ENCODE data around the gene HTRA3. TPM values are rescaled to one million over a fixed set of nuclear protein-coding genes. Genes with fewer than 3 reads are reported as not detected.

Gene HTRA3
- total and polyA plus RNA-seq, 2 of the 4 experiments (the other 2 are of a cell fraction), result 1.3 to 9.5 TPM

- Histone ChIP-seq H2BK20ac (ENCODE audit: low read depth, low read length) (no peak overlapping the region; the same call in 1 of the 2 replicates), H3K18ac (ENCODE audit: low read depth, low read length) (no peak overlapping the region), H2AK9ac (replicated peaks; ENCODE audit: low read depth, low read length, poor library complexity) (no peak overlapping the region), H3K56ac (ENCODE audit: extremely low read depth, insufficient read depth, low read length) (no peak overlapping the region), H3K9ac (ENCODE audit: low read depth, low read length) (no peak overlapping the region), H4K5ac (ENCODE audit: low read depth, low read length) (no peak overlapping the region), H4K91ac (ENCODE audit: insufficient read depth, low read depth, low read length) (no peak overlapping the region), H3K4ac (ENCODE audit: low read depth, low read length) (no peak overlapping the region), H3K4me2 (ENCODE audit: low read depth, low read length) (no peak overlapping the region), H4K20me1 (ENCODE audit: insufficient read depth, low read length) (no peaks in the 10 kb centered on the region), H3K14ac (replicated peaks; ENCODE audit: low read depth, low read length) (peak overlapping the region; percentile 7; the same call in 1 of the 2 replicates), H3K23ac (ENCODE audit: low read depth, low read length) (peak overlapping the region; percentile 29; the same call in 1 of the 2 replicates), H2BK5ac (ENCODE audit: low read depth, low read length, poor library complexity, severe bottlenecking) (no peak overlapping the region), H3K9me3 (ENCODE audit: control insufficient read depth, insufficient read depth, low read length) (no peaks in the 10 kb centered on the region), H3K27me3 (ENCODE audit: control insufficient read depth, insufficient read depth, low read length) (peaks cover 14% of the 10 kb centered on the region), H3K9me1 (ENCODE audit: insufficient read depth, low read length) (peaks cover 10% of the 10 kb centered on the region; the same call in 1 of the 2 replicates), H3K27ac (ENCODE audit: insufficient read depth, low read length) (no peak overlapping the region), H2AFZ (replicated peaks; ENCODE audit: low read length, poor library complexity) (peak overlapping the region; percentile 61), H4K8ac (ENCODE audit: low read depth in 2 of 2, low read length in 2 of 2) (no peak overlapping the region), H3K36me3 (ENCODE audit: control insufficient read depth, insufficient read depth, low read length) (no peaks in the 10 kb centered on the region), H3K4me3 (ENCODE audit: insufficient read depth, low read depth, low read length) (no peak overlapping the region), H3K4me1 (ENCODE audit: control insufficient read depth, insufficient read depth, low read length) (peaks cover 16% of the 10 kb centered on the region), H2BK120ac (ENCODE audit: low read depth, low read length) (no peak overlapping the region), H2BK15ac (ENCODE audit: low read depth, low read length) (no peak overlapping the region), H3K79me1 (ENCODE audit: low read depth in 1 of 2, low read length in 2 of 2) (no peaks in the 10 kb centered on the region), H2AK5ac (ENCODE audit: low read depth, low read length) (no peak overlapping the region)
- TF ChIP-seq FOS (IDR thresholded peaks at IDR 0.05; ENCODE audit: low read depth, low read length), result peak; percentile 13; the same call in 1 of the 2 replicates
- TF ChIP-seq CEBPB (IDR thresholded peaks at IDR 0.05; ENCODE audit: low read depth, low read length), result no peak
- TF ChIP-seq MXI1 (IDR thresholded peaks at IDR 0.05; ENCODE audit: borderline replicate concordance, low read depth, low read length), result no peak
- WGBS, 2 experiments (ENCODE audit: extremely low coverage in 2 of 2, insufficient read length in 1 of 2), result 39% methylated on average over 2 of the region's 12 CpGs; no CpG with 5 or more reads in 1 of the 2 experiments
- no TSS peak for BruUV-seq (replicated peaks)
- DNase-seq (peak; percentile 78), ATAC-seq (ENCODE audit: low read depth) (peak; percentile 67)
- POLR2A ChIA-PET (ENCODE audit: unreplicated experiment), result no interaction called here
- dilution Hi-C loops (cut with HindIII; ENCODE audit: low sequenced_read_pairs, unreplicated experiment), result no loop called here
- intact Hi-C loops (cut with micrococcal nuclease), result loop anchor here (2.0 to 5.0 kb wide), 2 partner anchors 39 to 77 kb away; no protein-coding TSS in a partner anchor
- in situ Hi-C loops (cut with MboI; ENCODE audit: low sequenced_read_pairs), result no loop called here
- CTCF ChIA-PET, result no interaction called here
These were observed 84.4 kb downstream of the HTRA3 start for GRCh38 chr4:8353912-8354453.

All from IMR-90 (cell line).